Thyroid gland (tissue), 4 donors: ENCODE results near the gene SMIM14. TPM values are rescaled to one million over a fixed set of nuclear protein-coding genes. Genes with fewer than 3 reads are reported as not detected.
"Not testable (repeated sequence)": the region's sequence is repeated elsewhere in the genome, so short reads cannot be mapped to it uniquely, and the experiment has no call there.

Source experiments
- DNase-seq, 2 donors: peaks; one replicate each; pipeline ENCODE4 v3.0.0-alpha.2; 2019
- H3K27ac ChIP-seq, 3 donors: fragments of 200-600 bp; sonication (generic); 1 replicate in 2 of 3; 2 replicates in 1 of 3; pipeline ENCODE4 v1.5.1; 2016 to 2019; ENCODE audit warnings: mild to moderate bottlenecking in 1 of 3, moderate library complexity in 1 of 3
- H3K27me3 ChIP-seq: fragments of 200-600 bp; sonication (generic); one replicate; pipeline ENCODE4 v1.5.1; 2019
- H3K36me3 ChIP-seq, 2 donors: fragments of 200-600 bp; sonication (generic); one replicate each; pipeline ENCODE4 v1.5.1; 2016 to 2019
- H3K4me1 ChIP-seq, 2 donors: fragments of 200-600 bp; sonication (generic); one replicate each; pipeline ENCODE4 v1.5.1; 2017 to 2019
- H3K4me3 ChIP-seq, 3 donors: fragments of 200-600 bp; sonication (generic); replicated peaks in 1 of 3; 1 replicate in 2 of 3; 2 replicates in 1 of 3; pipeline ENCODE4 v1.5.1; 2016; ENCODE audit warnings: mild to moderate bottlenecking in 1 of 3
- H3K9me3 ChIP-seq: fragments of 200-600 bp; sonication (generic); one replicate; pipeline ENCODE4 v1.5.1; 2017
- POLR2A ChIP-seq, 2 donors: fragments of 450-650 bp; IDR thresholded peaks; one replicate each; pipeline ENCODE4 v1.6.1; 2017; ENCODE audit warnings: antibody characterized with exemption in 2 of 2, mild to moderate bottlenecking in 2 of 2, moderate library complexity in 1 of 2
- WGBS, 2 donors: methylation state at CpG; one replicate each; pipeline ENCODE4 v1.1.5; 2017; 5-methylcytosine and 5-hydroxymethylcytosine counted together
- intact Hi-C: fragments of 100-400 bp; cut with DNase I; formaldehyde crosslinking; loops from one replicate; pipeline ENCODE4 v1.15.1; 2023
- total RNA-seq, 4 donors: library from RNA; depleted of rRNA; stranded (reverse); fragments of >200 nt; gene quantifications; one replicate each; pipeline ENCODE4 v1.2.3, GENCODE V29; 2016
- TF ChIP-seq, protein P1 (sequence below), 6 experiments: fragments of 200-600 bp in 3 of 6; fragments of 450-650 bp in 3 of 6; sonication (generic) in 3 of 6; IDR thresholded peaks; one replicate each; pipeline ENCODE4 v1.5.1; 2016 to 2019; ENCODE audit warnings: antibody characterized with exemption in 6 of 6, mild to moderate bottlenecking in 2 of 6, inconsistent platforms in 1 of 6, moderate library complexity in 1 of 6

Gene SMIM14
- total RNA-seq, 4 donors from 2014 or later = 52.1 to 72.3 (median 59.2) TPM

DNA sequence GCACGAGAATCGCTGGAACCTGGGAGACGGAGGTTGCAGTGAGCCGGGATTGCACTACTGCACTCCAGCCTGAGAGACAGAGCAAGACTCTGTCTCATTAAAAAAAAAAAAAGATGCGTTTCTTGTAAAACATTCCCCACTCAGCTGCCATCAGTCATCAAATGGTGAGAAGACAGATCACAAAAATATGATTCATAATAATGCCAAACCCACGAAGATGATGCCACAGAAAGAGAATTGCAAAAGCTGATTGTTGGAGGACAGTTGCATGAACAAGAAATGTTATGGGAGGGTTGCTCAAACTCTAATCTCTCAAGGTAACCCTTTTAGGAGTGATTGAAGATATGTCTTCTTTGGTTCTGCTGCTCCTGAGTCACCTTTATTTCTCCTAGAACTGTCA lies 21.4 kb upstream of the SMIM14 start:
- WGBS, 2 donors = 94% methylated on average over 6 of the region's 6 CpGs
- no peak overlapping the region for H3K27ac ChIP-seq
- H3K4me3 ChIP-seq = no peak overlapping the region
- no peak for DNase-seq
- no peaks in the 10 kb centered on the region for H3K36me3 ChIP-seq
- no peaks in the 10 kb centered on the region for H3K9me3 ChIP-seq
- no peaks in the 10 kb centered on the region for H3K27me3 ChIP-seq
- no peaks in the 10 kb centered on the region for H3K4me1 ChIP-seq
- intact Hi-C loops = no loop called here
- TF ChIP-seq, protein P1, sequence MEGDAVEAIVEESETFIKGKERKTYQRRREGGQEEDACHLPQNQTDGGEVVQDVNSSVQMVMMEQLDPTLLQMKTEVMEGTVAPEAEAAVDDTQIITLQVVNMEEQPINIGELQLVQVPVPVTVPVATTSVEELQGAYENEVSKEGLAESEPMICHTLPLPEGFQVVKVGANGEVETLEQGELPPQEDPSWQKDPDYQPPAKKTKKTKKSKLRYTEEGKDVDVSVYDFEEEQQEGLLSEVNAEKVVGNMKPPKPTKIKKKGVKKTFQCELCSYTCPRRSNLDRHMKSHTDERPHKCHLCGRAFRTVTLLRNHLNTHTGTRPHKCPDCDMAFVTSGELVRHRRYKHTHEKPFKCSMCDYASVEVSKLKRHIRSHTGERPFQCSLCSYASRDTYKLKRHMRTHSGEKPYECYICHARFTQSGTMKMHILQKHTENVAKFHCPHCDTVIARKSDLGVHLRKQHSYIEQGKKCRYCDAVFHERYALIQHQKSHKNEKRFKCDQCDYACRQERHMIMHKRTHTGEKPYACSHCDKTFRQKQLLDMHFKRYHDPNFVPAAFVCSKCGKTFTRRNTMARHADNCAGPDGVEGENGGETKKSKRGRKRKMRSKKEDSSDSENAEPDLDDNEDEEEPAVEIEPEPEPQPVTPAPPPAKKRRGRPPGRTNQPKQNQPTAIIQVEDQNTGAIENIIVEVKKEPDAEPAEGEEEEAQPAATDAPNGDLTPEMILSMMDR (IDR thresholded peaks at IDR 0.05) = no peak
- TF ChIP-seq POLR2A (IDR thresholded peaks at IDR 0.05) = no peak

DNA sequence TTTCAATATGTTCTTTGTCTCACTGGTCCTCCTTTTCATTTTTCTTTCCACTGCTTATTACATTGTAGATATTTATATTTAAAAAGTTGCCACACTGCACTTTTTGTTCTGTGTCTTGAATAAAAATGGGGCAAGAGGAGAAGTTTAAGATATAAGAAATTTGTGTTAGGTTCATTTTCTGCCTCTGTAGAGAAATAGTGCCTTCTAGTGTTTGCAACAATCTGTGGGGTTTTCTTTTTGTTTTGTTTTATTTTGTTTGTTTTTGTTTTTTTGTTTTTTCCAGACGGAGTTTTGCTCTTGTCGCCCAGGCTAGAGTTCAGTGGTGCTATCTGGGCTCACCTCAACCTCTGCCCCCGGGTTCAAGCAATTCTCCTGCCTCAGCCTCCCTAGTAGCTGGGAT lies 20.1 kb upstream of the SMIM14 start:
- no peak for DNase-seq
- no peak overlapping the region for H3K27ac ChIP-seq
- intact Hi-C loops = no loop called here
- TF ChIP-seq POLR2A (IDR thresholded peaks at IDR 0.05) = no peak
- TF ChIP-seq, protein P1 (IDR thresholded peaks at IDR 0.05) = peak in 2 of 6 experiments; percentile 11 to 28
- H3K4me1 ChIP-seq = no peaks in the 10 kb centered on the region
- 89 to 92% methylated on average over 3 of the region's 3 CpGs for WGBS, 2 donors
- no peaks in the 10 kb centered on the region for H3K27me3 ChIP-seq
- no peaks in the 10 kb centered on the region for H3K9me3 ChIP-seq
- H3K36me3 ChIP-seq = no peaks in the 10 kb centered on the region
- H3K4me3 ChIP-seq = no peak overlapping the region

DNA sequence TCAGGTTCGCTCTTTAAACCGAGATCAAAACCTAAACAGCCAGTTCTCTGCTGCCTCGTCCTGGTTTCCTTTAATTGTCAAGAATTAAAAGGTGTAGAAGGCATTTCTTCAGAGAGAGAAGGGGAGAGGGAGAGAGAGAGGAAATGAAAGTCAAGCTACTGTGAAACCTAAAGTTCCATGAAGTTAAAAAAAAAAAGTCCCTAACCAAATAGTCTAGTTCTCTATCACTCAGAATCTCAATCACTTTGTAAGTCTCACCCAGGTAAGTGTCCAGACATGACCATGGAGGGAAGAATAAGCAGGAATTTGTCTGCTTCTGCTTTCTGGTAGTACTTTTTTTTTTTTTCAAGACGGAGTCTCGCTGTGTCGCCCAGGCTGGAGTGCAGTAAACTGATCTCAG lies 18.8 kb upstream of the SMIM14 start:
- TF ChIP-seq POLR2A (IDR thresholded peaks at IDR 0.05) = no peak
- TF ChIP-seq, protein P1 (IDR thresholded peaks at IDR 0.05) = no peak
- intact Hi-C loops = no loop called here
- 81 to 85% methylated on average over 6 of the region's 6 CpGs for WGBS, 2 donors
- no peak overlapping the region for H3K27ac ChIP-seq
- no peaks in the 10 kb centered on the region for H3K9me3 ChIP-seq
- no peaks in the 10 kb centered on the region for H3K27me3 ChIP-seq
- no peak overlapping the region for H3K4me3 ChIP-seq
- H3K36me3 ChIP-seq = no peaks in the 10 kb centered on the region
- no peaks in the 10 kb centered on the region for H3K4me1 ChIP-seq
- no peak for DNase-seq

DNA sequence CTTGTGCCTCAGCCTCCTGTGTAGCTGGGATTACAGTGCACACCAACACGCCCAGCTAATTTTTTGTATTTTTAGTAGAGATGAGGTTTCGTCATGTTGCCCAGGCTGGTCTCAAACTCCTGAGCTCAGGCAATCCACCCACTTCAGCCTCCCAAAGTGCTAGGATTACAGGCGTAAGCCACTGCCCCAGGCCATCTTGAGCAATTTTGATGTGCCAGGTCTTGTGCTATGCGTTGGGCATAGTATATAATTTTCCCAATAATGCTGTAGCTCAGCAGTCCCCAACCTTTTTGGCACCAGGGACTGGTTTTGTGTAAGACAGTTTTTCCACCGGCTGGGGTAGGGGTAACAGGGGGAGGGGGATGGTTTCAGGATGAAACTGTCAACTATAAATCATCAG lies 18.0 kb upstream of the SMIM14 start:
- H3K27ac ChIP-seq = not testable (repeated sequence)

DNA sequence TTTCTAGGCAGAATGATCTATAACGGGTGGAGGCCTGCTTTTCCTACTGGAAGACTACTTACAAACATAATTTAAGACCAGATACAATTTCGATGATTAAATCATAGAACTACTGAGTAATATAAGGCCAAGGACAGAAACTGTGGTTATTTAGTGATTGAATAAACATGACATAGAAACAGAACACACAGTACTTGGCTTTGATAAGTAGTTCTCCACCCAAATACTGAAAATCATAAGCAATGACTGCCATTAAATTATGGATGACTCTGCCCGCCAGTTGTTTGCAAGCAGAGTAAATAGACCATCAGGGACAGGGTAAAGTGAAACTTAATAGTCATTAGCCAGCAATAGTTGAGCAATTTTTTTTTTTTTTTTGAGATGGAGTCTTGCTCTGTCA lies 17.2 kb upstream of the SMIM14 start:
- H3K9me3 ChIP-seq = no peaks in the 10 kb centered on the region
- H3K36me3 ChIP-seq = no peaks in the 10 kb centered on the region
- H3K4me3 ChIP-seq = no peak overlapping the region
- H3K27ac ChIP-seq = no peak overlapping the region
- WGBS, 2 donors = 83 to 84% methylated on average over 3 of the region's 3 CpGs
- H3K4me1 ChIP-seq = no peaks in the 10 kb centered on the region
- intact Hi-C loops = no loop called here
- DNase-seq = no peak
- H3K27me3 ChIP-seq = no peaks in the 10 kb centered on the region
- TF ChIP-seq, protein P1 (IDR thresholded peaks at IDR 0.05) = no peak
- TF ChIP-seq POLR2A (IDR thresholded peaks at IDR 0.05) = no peak

More for the DNA sequence above, 18.0 kb upstream of the SMIM14 start:
- WGBS, 2 donors = 89 to 96% methylated on average over 5 of the region's 5 CpGs
- H3K9me3 ChIP-seq, intact Hi-C loops, H3K4me1 ChIP-seq, H3K36me3 ChIP-seq, H3K27me3 ChIP-seq, DNase-seq, H3K4me3 ChIP-seq: not testable (repeated sequence)

DNA sequence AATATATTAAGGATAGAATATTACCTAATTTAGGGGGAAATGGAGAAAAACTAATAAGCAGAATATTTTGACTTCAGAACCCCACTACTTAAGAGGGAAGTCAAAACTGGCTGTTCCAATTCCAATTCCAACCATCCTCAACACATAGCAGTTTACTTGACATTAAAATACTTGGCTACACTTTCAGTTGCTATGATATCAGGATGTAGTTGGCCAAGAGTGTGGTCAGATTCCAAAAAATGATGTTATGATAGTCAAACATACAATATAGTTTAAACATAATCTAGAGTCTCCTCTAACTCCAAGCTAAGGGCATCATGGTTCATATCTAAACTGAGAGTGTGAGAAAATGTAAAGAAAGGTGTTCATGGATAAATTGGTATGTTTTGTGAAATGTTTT lies 16.5 kb upstream of the SMIM14 start:
- no peak for DNase-seq
- no peaks in the 10 kb centered on the region for H3K27me3 ChIP-seq
- H3K9me3 ChIP-seq = no peaks in the 10 kb centered on the region
- H3K4me1 ChIP-seq = no peaks in the 10 kb centered on the region
- intact Hi-C loops = no loop called here
- H3K36me3 ChIP-seq = no peaks in the 10 kb centered on the region
- H3K4me3 ChIP-seq = no peak overlapping the region
- H3K27ac ChIP-seq = peak overlapping the region in 1 of 3 donors; percentile 36
- TF ChIP-seq, protein P1 (IDR thresholded peaks at IDR 0.05) = no peak
- no peak for TF ChIP-seq POLR2A (IDR thresholded peaks at IDR 0.05)

DNA sequence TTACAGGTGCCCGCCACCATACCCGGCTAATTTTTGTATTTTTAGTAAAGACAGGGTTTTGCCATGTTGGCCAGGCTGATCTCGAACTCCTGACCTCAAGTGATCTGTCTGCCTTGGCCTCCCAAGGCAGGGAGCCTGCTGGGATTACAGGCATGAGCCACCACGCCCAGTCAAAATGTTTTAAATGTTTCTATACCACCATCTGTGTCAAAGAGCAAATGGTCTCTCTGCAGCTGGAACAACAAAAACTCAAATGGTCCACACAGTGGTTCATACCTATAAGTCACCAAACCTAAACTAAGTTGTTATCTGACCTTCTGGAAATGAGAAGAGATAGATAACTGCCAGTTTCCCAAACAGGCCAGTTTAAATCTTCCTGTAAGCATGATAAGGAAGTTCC lies 12.9 kb upstream of the SMIM14 start:
- intact Hi-C loops, H3K9me3 ChIP-seq, H3K4me3 ChIP-seq, H3K36me3 ChIP-seq, H3K27ac ChIP-seq, DNase-seq, H3K27me3 ChIP-seq, H3K4me1 ChIP-seq: not testable (repeated sequence)
- 96 to 97% methylated on average over 4 of the region's 4 CpGs for WGBS, 2 donors
